PC-9 (cell line): ENCODE results near the gene DDX43.

Experiments used
- CTCF ChIP-seq: fragments of 200-600 bp; sonication (generic); conservative IDR thresholded peaks from 2 replicates; pipeline ENCODE4 v1.6.1; 2017; ENCODE audit warnings: mixed run types, antibody characterized with exemption, mild to moderate bottlenecking, moderate library complexity
- EZH2 ChIP-seq: fragments of 200-600 bp; sonication (generic); IDR thresholded peaks from 2 replicates; pipeline ENCODE4 v1.8.0; 2017; ENCODE audit warnings: antibody characterized with exemption, low read depth

DNA sequence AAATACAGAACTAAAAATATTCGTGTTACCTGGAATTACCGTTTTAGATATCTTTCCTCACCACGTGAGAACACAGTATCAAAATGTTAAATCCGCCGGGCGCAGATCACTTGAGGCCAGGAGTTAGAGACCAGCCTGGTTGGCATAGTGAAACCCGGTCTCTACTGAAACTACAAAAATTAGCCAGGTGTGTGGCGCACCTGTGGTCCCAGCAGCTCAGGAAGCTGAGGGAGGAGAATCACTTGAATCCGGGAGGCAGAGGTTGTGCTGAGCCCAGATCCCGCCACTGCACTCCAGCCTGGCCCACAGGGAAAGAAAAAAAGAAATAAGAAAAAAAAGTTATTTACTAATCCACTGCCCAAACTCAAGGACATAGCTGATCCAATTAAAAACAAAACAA, 4.8 kb upstream of the DDX43 start:
- TF ChIP-seq CTCF (no peak), EZH2 (no peak)
